RWPE2 (cell line): ENCODE data around the gene CASQ1.

ENCODE experiments used
- ATAC-seq: fragments of 200-7000 bp; cut with Tn5 transposase; 3 replicates; pipeline ENCODE4 v1.9.1; 2021; ENCODE audit warnings: low read depth
- DNase-seq: peaks from one replicate; pipeline ENCODE4 v3.0.0-alpha.2; 2020; ENCODE audit warnings: low spot score
- H3K27ac ChIP-seq: fragments of 450-650 bp; 2 replicates; pipeline ENCODE4 v1.5.1; 2017; ENCODE audit warnings: mild to moderate bottlenecking; ENCODE audit not compliant: poor library complexity, severe bottlenecking
- H3K27me3 ChIP-seq: fragments of 250-450 bp; sonication (Bioruptor Pico); 2 replicates; pipeline ENCODE4 v1.5.1; 2021; ENCODE audit warnings: mild to moderate bottlenecking, moderate library complexity; ENCODE audit not compliant: insufficient read depth, poor library complexity, severe bottlenecking
- H3K36me3 ChIP-seq: fragments of 250-450 bp; sonication (Bioruptor Pico); 2 replicates; pipeline ENCODE4 v1.5.1; 2020; ENCODE audit warnings: low read depth, mild to moderate bottlenecking, moderate library complexity
- H3K4me1 ChIP-seq: fragments of 250-450 bp; sonication (Bioruptor Pico); 2 replicates; pipeline ENCODE4 v1.5.1; 2021; ENCODE audit warnings: mild to moderate bottlenecking, moderate library complexity; ENCODE audit not compliant: insufficient read depth, poor library complexity, severe bottlenecking
- H3K4me3 ChIP-seq: fragments of 250-450 bp; sonication (Bioruptor Pico); 2 replicates; pipeline ENCODE4 v1.5.1; 2021; ENCODE audit warnings: mild to moderate bottlenecking, moderate library complexity; ENCODE audit not compliant: severe bottlenecking
- H3K9me3 ChIP-seq: fragments of 250-450 bp; sonication (Bioruptor Pico); 2 replicates; pipeline ENCODE4 v1.5.1; 2021; ENCODE audit warnings: mild to moderate bottlenecking, moderate library complexity; ENCODE audit not compliant: severe bottlenecking
- CTCF ChIP-seq: fragments of 450-650 bp; IDR thresholded peaks from one replicate; pipeline ENCODE4 v1.5.1; 2017; ENCODE audit warnings: mild to moderate bottlenecking, moderate library complexity; ENCODE audit not compliant: poor library complexity, severe bottlenecking

Gene CASQ1

GRCh38 chr1:160171354-160171753 is 19.0 kb upstream of the CASQ1 start:
- H3K27ac ChIP-seq: no peak overlapping the region
- no peak for DNase-seq
- peaks cover 6% of the 10 kb centered on the region for H3K4me1 ChIP-seq
- TF ChIP-seq CTCF: no peak
- H3K36me3 ChIP-seq: no peaks in the 10 kb centered on the region
- H3K27me3 ChIP-seq: no peaks in the 10 kb centered on the region
- H3K4me3 ChIP-seq: no peak overlapping the region
- peak; percentile 88 for ATAC-seq
- H3K9me3 ChIP-seq: no peaks in the 10 kb centered on the region

GRCh38 chr1:160171980-160172379 is 18.4 kb upstream of the CASQ1 start:
- DNase-seq (no peak), ATAC-seq (no peak)
- no peaks in the 10 kb centered on the region for H3K9me3 ChIP-seq
- peaks cover 6% of the 10 kb centered on the region for H3K4me1 ChIP-seq
- no peak for TF ChIP-seq CTCF
- H3K27ac ChIP-seq: no peak overlapping the region
- no peak overlapping the region for H3K4me3 ChIP-seq
- no peaks in the 10 kb centered on the region for H3K27me3 ChIP-seq
- H3K36me3 ChIP-seq: no peaks in the 10 kb centered on the region

GRCh38 chr1:160177231-160177630 is 13.1 kb upstream of the CASQ1 start:
- Histone ChIP-seq H3K27me3 (no peaks in the 10 kb centered on the region), H3K4me1 (no peaks in the 10 kb centered on the region), H3K36me3 (no peaks in the 10 kb centered on the region), H3K27ac (no peak overlapping the region), H3K4me3 (no peak overlapping the region), H3K9me3 (no peaks in the 10 kb centered on the region)
- DNase-seq (no peak), ATAC-seq (no peak)
- TF ChIP-seq CTCF: no peak

GRCh38 chr1:160177667-160178066 is 12.7 kb upstream of the CASQ1 start:
- ATAC-seq (no peak), DNase-seq (no peak)
- TF ChIP-seq CTCF: no peak
- Histone ChIP-seq H3K36me3 (no peaks in the 10 kb centered on the region), H3K27me3 (no peaks in the 10 kb centered on the region), H3K27ac (no peak overlapping the region), H3K9me3 (no peaks in the 10 kb centered on the region), H3K4me3 (no peak overlapping the region), H3K4me1 (no peaks in the 10 kb centered on the region)

- ATAC-seq (no peak), DNase-seq (no peak)
- no peaks in the 10 kb centered on the region for H3K36me3 ChIP-seq
- H3K27ac ChIP-seq: no peak overlapping the region
- no peaks in the 10 kb centered on the region for H3K9me3 ChIP-seq
- TF ChIP-seq CTCF: no peak
- no peaks in the 10 kb centered on the region for H3K4me1 ChIP-seq
- no peaks in the 10 kb centered on the region for H3K27me3 ChIP-seq
- H3K4me3 ChIP-seq: no peak overlapping the region
Observed at GRCh38 chr1:160178731-160179130, 11.6 kb upstream of the CASQ1 start.
